Spleen (tissue), 7 donors: ENCODE measurements around the gene CBLC.
"Not testable (repeated sequence)": the region's sequence is repeated elsewhere in the genome, so short reads cannot be mapped to it uniquely, and the experiment has no call there.

ENCODE experiments used
- POLR2A ChIP-seq, 3 donors: fragments of 450-650 bp; IDR thresholded peaks; one replicate each; pipeline ENCODE4 v1.5.1; 2017; ENCODE audit warnings: antibody characterized with exemption in 3 of 3, mild to moderate bottlenecking in 1 of 3
- TF ChIP-seq, protein P1 (sequence below), 11 experiments: fragments of 200-600 bp in 7 of 11; fragments of 450-650 bp in 4 of 11; sonication (generic) in 4 of 11; IDR thresholded peaks in 8 of 11; conservative IDR thresholded peaks in 3 of 11; 1 replicate in 7 of 11; 2 replicates in 4 of 11; pipeline versions ENCODE4 v1.4.0 to v1.8.0; 2016 to 2021; ENCODE audit warnings: antibody characterized with exemption in 11 of 11, inconsistent platforms in 4 of 11, mild to moderate bottlenecking in 1 of 11
- donor health status: DM: no; HTN: no; CAD: no; lungs with moderate emphysema.
- donor health status: DM: no; HTN: no; CAD: no.
- donor health status: DM: no; HTN: no; CAD: no.

DNA sequence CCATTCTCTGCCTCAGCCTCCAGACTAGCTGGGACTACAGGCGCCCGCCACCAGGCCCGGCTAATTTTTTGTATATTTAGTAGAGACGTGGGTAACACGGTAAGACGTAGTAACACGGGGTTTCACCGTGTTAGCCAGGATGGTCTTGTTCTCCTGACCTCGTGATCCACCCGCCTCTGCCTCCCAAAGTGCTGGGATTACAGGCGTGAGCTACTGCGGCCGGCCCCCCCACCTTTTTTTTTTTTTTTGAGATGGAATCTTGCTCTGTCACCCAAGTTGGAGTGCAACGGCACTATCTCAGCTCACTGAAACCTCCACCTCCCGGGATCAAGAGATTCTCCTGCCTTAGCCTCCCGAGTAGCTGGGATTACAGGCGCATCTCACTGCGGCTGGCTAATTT lies 5.5 kb upstream of the CBLC start:
- TF ChIP-seq, protein P1, sequence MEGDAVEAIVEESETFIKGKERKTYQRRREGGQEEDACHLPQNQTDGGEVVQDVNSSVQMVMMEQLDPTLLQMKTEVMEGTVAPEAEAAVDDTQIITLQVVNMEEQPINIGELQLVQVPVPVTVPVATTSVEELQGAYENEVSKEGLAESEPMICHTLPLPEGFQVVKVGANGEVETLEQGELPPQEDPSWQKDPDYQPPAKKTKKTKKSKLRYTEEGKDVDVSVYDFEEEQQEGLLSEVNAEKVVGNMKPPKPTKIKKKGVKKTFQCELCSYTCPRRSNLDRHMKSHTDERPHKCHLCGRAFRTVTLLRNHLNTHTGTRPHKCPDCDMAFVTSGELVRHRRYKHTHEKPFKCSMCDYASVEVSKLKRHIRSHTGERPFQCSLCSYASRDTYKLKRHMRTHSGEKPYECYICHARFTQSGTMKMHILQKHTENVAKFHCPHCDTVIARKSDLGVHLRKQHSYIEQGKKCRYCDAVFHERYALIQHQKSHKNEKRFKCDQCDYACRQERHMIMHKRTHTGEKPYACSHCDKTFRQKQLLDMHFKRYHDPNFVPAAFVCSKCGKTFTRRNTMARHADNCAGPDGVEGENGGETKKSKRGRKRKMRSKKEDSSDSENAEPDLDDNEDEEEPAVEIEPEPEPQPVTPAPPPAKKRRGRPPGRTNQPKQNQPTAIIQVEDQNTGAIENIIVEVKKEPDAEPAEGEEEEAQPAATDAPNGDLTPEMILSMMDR (IDR thresholded peaks at IDR 0.05 in 8 of 11, conservative IDR thresholded peaks at IDR 0.05 in 3 of 11), result not testable (repeated sequence)
- not testable (repeated sequence) for TF ChIP-seq POLR2A (IDR thresholded peaks at IDR 0.05)
